Erythroblast (primary cell): ENCODE results near the gene KRT77.

ENCODE experiments used
- GATA1 ChIP-seq: IDR thresholded peaks from 2 replicates; pipeline ENCODE4 v1.6.1; 2011; ENCODE audit warnings: low read depth, mild to moderate bottlenecking, control low read depth, low read length, moderate library complexity
- POLR2A ChIP-seq: IDR thresholded peaks from 2 replicates; pipeline ENCODE4 v1.6.1; 2011; ENCODE audit warnings: mild to moderate bottlenecking, low read length

DNA sequence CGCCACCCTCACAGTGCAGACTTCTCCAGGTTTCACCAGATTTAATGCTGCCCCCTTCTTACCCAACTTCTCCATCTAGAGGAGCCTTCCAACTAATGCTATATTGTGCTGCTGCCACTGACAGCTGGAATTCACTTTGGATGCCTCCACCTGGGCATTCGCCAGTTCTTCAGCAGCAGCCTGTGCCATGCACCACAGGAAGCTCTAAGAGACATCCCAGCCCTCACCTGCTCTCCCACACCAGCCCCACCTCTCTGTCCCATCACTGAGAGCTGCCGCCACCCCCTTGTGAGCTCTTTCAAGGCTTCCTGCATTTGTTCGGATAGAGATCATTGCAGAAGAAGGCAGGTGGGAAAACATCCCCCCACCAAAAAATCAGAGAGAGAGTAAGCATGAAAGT, 46.7 kb downstream of the KRT77 start:
- TF ChIP-seq POLR2A (no peak), GATA1 (no peak)
